ENCODE measurements around the gene SOX11.
A peak's percentile ranks its signal among the peaks of the same experiment; 100 is the strongest.
"Not testable (repeated sequence)": the region's sequence is repeated elsewhere in the genome, so short reads cannot be mapped to it uniquely, and the experiment has no call there.

SOX11 gene

DNA sequence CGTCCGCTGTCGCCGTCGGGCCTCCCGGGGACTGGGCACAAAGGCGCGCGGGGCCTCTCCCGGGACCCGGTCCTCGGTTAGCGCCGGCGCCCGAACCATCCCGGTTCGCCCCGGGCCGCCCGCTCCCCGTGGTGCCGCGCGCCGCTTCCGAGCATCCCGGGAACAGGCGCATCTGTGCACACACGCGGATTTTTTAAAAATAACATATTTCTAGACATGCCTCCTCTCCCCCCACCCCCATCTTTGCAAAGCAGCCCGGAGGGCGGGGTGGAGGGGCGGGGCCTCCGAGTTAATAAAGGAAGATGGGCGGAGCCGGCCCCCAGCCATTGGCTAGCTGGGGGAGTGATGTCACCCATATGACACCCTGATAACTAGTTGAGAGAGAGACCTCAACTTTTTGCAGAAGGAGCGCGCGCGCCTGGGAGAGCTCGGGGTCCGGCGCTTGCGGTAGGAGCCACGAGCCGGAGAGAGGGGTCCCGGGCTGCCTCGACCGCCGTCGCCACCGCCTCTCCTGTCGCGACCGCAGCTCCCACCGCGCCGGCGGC is at the start of gene SOX11:
Gene SOX11 (plus strand): TSS at position 400 of the 545 bp plus-strand sequence. CDS start 338 bp downstream, outside the sequence.
- peak; percentile 98 for DNase-seq

DNA sequence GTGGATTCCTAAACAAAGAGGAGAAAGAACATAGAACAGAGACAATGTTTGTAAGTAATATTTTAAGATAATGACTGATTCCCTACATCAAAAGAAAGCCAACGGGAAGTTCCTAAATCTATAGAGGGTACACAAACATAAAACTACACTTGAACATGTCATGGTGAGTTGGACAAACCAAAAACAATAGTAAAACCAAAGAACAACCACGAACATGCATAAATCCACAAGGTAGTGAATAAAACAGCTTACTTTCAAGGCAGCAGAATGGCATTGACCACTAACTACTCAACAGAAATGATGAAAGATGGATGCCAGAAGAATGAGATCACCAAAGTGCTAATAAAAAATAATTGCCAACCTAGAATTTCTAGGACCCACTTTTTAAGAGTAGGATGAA is 39.5 kb upstream of the SOX11 start:
- not testable (repeated sequence) for DNase-seq

DNA sequence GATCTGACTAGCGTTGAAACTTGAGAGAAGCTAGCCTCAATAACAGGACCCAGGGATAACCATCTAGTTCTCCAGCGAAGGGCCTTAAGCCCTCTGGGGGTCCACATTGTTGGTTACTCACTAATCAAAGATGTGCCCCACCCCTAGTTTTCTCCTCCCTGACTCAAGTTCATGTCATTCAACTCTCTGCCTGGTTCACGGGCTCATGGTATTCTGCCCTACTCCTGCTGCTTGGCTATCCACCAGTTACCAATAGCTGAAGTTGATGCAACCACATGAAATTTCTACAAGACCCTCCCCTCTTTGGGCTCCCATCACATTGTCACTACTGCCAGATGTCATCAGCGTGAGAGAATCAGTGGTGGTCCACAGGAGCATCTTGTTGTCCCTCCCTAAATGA is 38.4 kb upstream of the SOX11 start:
- not testable (repeated sequence) for DNase-seq

DNA sequence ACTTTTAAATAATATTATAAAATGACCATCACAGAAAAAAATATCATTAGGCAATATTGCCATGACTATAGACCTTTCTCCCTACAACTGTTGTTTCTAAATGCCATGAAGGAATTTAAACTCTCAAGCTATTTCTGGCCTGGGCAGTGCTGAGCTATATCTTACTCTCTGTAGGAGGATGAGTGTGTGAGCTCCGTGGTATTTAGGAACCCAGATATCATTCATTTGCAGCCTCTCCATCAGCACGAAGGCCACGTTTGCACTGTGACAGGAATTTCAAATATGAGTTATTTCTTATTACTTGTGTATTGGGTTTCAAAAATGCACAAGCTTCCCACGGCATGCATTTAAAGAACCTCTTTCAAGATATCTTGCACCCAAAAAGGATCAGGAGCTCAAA is 35.0 kb upstream of the SOX11 start:
- DNase-seq, result no peak

DNA sequence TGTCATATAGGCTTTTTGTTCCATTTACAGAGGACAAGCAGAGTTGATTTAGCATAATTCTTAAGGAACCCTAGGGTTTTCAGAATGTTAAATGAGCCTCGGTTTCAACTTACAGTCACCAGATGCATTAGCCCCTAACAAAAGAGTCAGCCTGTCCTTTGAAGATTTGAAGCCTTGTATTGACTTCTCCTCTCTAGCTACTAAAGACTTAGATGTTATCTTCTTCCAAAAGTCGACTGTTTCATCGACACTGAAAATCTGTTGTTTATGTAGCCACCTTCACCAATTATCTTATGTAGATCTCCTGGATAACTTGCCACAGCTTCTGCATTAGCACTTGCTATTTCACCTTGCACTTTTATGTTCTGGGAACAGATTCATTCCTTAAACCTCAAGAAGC is 31.6 kb upstream of the SOX11 start:
- DNase-seq, result peak; percentile 80

DNA sequence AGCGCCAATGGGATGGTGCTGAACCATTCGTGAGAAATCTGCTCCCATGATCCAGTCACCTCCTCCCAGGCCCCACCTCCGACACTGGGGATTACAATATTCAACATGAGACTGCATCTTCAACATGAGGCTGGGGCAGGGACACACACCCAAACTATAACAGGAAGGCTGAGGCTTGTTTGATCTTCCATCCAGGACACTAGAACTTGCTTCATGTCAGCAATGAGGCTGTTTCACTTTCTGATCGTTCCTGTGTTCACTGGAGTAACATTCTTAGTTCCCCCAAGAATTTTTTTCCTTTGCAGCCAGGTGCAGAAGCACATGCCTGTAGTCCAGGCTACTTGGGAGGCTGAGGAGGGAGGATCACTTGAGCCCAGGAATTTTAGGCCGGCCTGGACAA is 30.8 kb upstream of the SOX11 start:
- no peak for DNase-seq

DNA sequence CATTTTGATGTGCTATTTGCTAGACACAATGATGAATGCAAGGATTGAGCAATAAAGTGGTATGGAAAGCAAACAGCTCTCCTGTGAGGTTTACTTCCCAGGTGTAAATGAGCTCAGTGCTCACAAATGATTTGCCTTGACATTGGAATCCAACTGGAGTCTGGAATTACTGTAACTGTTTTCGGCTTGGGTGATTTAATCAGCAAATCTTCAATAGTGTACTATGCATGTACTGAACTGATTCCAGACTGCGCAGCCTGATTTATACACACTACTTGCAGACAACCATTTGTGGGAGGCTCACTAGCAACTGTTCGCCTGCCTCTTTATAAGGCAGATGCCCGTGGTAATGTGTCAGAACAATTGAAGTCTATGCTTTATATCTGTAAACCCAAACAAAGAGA is 27.9 kb upstream of the SOX11 start:
- no peak for DNase-seq

DNA sequence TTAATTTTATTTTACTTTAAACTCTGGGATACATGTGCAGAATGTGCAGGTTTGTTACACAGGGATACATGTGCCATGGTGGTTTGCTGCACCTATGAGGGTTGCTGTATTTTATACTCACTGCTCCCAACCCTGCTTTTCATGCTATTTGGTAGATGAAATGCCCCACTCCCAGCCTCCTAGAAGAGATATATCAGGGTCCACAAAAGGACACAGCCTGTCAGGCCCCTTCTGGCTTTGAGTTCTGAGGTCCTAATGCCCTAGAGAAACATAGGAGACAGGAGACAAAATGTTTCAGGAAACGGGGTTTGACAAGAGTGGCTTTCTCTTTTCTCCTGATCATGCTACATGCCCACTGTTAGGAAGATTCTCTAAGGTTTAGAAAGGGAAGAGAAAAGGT is 27.1 kb upstream of the SOX11 start:
- no peak for DNase-seq

DNA sequence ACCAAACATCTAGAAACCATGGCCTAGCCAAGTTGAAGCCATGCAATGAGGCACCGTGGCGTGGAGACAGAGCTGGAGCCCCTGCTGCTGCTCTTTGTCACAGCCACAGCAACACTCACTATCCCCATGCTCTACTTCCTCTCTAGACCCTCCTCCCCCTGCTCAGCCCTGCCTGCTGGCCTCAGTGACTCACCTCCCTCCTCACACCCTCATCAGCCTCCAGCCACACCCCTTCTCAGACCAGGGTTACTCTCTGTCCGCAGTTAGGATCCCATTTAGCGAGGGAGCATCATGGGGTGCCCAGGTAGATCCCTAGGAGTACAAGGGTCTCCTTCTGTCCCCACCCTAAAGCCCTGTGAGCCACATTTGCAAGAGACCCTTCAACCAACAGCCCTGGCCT is 25.4 kb upstream of the SOX11 start:
- no peak for DNase-seq

DNA sequence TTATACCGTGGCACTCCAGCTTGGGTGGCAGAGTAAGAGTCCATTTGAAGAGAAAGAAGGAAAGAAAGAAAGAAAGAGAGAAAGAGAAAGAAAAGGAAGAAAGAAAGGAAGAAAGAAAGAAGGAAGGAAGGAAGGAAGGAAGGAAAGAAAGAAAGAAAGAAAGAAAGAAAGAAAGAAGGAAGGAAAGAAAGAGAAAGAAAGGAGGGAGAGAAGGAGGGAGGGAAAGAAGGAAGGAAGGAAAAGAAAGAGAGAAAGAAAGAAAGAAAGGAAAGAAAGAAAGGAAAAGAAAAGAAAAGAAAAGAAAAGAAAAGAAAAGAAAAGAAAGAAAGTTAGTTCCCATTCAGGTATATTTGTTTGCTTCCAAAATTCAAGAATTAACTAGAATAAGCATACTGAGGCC is 24.5 kb upstream of the SOX11 start:
- not testable (repeated sequence) for DNase-seq

DNA sequence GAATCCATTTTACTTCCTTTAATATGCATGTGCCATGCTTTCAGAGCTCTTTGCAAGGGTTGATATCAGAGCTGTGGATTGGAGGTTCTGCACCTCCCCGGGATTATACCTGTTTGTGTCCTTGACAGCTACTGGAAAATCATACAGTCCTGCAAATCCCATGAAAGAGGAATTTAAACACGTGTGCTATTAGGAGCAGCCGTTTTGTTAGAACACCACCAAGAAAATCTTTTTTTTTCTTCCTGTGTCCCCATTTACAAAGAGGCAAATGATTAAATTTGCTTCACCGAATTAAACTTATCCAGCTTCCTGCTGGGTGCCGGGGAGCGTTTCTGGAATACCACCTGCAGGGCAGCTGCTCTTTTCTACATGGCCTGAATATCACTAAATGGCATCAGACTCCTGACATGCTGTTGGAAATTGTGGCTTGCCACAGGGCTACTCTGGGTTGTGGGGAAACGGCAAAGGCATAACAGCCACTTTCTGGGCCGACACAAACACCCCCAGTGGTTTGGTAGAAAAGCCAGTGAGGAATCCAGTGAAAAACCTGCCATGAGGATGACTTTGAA is 23.4 kb upstream of the SOX11 start:
- no peak for DNase-seq

DNA sequence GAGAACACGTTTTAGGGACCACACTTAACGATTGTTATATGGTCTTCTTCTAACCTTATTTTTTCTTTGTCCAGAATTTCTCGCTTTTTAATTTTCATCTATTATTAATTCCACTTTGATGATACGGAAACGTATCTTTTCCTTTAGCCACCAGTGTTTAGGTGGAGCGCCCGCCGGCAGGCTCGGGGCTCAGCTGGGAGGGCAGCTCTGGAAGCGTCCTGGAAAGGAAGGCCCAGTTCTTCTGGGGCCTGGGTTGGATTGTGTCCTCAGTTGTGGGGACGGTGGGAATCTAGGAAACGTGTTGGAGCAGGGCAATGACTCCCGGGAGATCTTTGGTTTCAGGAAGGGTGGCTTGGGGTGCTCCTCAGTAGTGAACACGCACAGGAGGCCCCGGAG is 19.4 kb upstream of the SOX11 start:
- no peak for DNase-seq

DNA sequence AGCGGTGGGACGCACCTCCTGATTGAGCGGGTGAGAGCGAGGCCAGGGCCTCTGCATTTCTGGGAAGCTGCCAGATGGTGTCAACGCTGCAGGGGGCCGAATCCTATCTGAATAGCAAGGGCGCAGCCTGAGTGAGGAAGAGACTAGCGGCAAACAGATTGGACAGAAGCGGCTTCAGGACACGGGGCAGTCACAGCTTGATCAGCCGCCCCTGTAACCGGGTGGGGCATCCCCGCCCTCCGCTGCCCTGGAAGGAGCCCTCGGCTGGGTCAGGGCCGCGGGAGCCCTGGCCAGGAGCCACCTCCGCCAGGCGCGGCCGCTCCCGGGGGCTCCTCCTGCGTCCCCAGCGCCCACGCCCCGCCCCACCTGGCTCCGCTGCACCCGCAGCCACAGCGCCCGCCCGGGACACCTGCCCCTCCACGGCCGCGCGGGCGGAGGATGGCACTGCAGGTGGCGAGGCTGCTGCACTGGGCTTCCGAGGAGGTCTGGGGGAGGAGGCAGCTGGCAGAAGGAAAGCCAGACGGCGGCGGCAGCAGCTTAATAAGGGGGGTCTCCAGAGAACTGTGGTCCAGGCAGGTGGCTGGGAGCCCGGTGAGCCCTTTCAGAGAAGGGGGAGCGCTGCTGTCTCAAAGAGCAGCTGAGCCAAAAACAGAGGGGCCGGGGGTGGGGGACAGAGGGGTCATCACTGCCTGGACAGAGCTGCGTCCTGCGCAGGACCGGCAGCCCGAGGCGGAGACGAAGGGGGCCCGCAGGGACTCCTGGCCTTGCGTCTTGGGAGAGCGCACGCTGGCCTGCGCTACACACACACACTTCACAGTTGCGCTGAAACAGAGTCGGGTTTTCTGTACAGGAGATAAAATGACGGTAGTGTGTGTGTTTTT is 18.8 kb upstream of the SOX11 start:
- peak; percentile 86 for DNase-seq

DNA sequence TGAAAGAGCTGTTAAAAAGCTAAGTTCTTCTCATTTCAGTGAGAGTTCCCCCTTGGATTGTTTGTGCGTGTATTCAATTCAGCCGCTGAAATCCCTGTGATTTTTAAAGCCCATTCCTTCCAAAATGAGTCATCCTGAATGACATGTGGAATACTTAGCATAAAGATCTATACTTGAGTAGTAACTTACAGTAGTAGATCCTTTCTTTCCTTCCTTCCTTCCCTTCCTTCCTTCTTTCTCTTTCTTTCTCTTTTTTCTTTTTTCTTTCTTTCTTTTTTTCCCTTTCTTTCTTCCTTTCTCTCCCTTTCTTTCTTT is 18.2 kb upstream of the SOX11 start:
- no peak for DNase-seq

DNA sequence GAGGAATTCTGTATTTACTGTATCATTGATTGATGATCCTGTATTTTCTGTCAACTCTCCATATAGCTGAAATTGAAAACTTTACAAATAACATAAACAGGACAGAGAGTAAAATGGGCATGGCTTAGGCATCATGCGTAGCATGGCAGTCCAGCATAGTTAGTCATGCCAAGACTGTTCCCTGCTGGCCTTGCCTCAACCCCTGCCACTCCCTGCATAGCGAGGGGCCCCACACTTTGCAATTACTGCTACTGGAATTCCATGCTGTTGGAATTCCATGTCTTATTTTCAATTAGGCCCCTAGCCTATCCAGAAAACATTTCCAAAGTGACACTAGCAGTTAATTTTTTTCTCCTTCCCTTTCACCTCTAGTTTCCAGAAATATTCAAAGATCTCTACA is 15.1 kb upstream of the SOX11 start:
- no peak for DNase-seq

DNA sequence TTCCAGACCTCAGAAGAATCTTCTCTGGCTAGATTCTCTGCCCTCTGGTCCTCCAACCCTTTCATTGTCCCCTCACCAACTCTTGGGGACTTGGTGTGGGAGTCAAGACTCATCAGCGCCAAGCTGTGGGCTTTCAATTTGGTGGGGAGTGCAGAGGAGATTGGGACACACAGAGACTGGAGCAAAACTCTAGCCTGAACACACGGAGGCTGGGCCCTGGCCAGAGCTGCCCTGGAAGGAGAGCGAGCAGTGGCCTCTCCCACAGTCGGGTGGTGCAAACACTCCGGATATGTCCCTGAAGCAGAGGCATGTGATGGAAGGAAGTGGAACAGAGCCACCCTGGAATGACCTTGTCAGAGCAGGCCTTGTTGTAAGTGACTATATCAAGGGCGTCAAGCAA is 8.7 kb upstream of the SOX11 start:
- DNase-seq, result no peak

DNA sequence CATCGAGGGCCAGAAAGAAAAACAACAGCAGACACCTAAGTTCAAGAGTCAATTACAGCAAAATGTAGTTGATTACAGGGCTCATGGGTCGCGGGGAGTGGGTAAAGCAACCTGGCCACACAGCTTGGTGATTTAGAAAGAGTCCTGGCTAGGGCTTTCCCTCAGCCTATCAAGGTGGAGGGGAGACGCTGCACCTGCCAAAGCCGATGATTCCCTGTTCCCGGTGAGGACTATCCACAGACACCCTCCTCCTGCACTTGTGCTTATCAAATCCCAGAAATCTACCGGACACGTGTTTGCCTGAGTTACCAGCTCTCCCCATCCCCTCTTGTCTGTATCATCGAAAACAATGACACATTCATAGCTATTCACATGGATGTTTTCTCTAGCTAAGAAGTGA is 7.0 kb upstream of the SOX11 start:
- DNase-seq, result no peak

DNA sequence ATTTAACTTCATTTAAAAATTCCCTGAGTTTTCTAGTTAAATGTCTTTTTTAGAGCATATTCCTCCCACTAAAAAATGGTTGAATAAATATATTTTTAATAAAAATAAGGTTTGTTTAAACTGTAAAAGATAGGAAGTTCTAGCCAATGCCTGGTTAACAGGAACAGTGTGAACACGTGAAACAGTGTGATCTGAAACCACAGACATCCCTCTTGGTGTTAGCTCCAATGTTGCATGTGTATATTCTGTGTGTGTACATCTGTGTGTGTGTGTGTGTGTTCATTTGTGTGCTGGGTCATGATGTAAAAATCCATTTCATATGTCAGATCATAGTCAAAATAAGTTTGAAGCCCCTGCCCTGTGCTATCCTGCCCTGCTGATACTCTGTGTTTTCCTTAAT is 6.1 kb upstream of the SOX11 start:
- no peak for DNase-seq

DNA sequence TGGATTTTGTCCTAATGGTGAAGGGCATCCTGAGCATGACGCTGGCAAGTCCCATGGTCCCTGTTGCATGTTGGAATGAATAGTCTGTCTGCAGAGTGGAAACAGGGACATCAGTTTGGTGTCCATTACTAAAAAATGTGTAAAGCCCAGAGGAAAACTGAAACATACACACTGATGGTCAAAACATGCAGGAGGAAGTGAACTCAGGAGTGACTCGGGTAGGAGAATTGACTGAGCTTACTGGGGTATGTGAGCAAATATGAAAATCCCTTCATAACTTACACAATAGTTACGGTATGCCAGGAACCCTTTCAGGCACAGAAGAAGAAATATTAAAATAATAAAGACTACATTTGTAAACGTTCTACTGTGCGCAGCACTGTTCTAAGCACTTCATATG is 5.6 kb upstream of the SOX11 start:
- no peak for DNase-seq

DNA sequence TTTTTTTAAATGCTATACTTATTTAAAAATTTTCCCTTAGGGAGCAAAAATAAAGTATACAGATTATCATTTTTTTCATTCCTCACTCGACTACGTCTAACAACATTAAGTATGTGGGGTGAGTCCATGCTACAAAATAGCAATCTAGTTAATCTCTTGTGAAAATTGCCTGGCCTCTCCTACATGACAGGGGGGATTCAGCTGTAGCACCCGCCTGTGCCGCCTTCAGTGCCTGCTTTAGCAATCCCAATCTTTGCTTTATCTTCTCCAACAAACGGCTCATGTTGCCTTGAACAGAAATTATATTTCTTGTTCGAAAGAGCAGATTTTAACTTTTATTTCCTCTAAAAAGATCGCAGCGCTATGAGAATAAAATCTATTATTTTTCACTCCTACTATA is 2.4 kb upstream of the SOX11 start:
- DNase-seq, result no peak

DNA sequence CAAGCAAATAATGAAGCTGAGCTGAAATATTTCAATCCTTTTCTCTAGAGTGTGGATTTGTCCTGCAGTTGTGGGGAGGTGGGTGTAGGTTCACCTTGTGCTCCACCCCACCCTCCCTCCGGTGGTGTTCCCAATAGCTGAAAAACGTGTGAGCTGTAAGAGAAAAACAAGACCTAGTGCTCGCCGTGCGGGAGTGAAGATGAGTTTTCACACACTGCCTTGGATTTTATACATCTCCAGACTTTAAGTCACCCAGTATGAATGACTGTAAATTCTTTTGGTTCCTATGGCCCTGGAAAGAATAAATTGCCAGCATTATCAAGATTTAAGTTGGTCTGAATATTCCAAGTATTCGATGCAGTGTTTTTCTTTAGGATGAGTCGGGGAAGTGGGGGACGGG is 1.9 kb upstream of the SOX11 start:
- DNase-seq, result peak; percentile 44

DNA sequence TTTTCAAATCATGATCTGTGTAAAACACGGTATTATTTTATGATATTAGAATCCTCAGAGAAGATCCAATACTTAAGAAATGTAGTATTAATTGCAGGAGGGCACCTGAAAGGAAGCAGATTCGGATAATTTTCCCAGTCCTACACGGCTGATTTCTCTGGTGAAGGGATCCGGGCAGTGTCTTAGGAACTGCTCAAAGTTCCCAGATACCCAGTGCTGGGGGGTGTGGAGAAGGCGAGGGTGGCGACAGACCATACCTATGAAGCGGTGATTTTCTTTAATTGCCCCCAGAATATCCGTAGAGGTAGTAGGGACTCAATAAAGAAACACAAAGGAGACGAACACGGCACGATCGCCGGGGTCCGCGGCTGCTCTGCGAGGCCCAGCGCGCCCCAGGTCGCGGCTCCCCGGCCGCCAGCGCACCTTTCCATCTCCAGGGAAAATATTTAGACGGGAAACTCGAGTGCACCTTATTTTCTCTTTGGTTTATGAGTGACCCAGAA is 1.4 kb upstream of the SOX11 start:
- no peak for DNase-seq

DNA sequence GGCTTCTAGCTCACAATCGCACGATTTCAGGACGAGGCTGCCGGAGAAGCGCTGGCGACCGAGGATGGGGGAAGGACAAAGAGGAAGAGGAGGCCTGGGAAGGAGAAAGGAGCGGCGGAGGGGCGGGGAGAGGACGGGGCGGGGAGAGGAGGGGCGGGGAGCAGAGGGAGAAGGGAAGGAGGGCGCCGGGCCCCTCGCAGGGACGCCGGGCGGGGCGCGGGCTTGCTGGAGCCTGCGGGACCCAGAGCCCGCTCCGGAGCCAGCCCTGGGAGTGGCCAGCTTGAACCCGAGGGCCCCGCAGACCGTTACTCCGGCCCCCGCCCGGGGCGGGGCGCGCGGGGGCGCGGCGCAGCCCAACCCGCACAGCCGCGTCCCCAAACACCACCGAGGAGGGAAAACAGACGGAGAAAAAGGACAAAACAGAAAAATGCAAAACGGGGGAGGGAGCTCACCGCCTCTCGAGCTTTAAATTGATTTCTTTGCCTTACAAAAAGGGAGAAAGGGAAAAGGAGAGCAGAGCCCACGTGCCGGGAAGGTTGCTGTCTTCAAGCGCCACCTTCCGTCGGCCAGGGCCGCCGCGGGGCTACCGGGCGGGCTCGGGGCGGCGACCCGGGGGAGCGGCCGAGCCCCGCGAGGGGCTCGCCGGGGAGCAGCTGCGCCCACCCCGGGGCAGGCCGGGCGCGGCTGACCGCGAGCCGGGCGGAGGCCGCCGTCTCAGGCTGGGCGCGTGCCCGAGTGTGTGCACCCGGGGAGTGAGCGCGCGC is 781 bp upstream of the SOX11 start:
- peak; percentile 89 for DNase-seq

Measured in NCI-H2171 treated with DMSO at 0.1 percent for 48 hours (cell line).